Measurements from ENCODE around the gene USP19.
A peak's percentile ranks its signal among the peaks of the same experiment; 100 is the strongest.

The USP19 gene

DNA sequence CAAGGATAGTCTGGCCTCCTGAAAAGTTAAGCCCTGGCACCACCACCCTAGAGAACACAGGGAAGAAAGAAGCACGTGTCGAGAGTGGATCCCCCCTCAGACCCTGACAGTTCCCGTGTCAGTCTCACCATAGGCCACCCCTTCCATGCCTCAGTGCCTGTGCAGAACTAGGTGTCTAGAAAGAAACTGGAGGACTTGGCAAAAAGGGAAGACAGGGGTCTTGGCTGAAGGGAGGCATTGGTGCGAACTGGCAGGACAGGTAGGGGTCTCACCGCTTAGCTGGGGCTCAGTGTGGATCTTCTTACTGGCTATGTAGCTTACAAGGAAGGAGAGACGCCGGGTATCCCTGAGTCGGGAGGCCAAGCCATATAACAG, 16.6 kb downstream of the USP19 start:
- no peak for DNase-seq (ENCODE audit: low spot score)
- no peak for FAIRE-seq

- DNase-seq (ENCODE audit: low spot score) (no peak), FAIRE-seq (no peak)
Observed at GRCh38 chr3:49100046-49100615, 20.5 kb downstream of the USP19 start.

DNA sequence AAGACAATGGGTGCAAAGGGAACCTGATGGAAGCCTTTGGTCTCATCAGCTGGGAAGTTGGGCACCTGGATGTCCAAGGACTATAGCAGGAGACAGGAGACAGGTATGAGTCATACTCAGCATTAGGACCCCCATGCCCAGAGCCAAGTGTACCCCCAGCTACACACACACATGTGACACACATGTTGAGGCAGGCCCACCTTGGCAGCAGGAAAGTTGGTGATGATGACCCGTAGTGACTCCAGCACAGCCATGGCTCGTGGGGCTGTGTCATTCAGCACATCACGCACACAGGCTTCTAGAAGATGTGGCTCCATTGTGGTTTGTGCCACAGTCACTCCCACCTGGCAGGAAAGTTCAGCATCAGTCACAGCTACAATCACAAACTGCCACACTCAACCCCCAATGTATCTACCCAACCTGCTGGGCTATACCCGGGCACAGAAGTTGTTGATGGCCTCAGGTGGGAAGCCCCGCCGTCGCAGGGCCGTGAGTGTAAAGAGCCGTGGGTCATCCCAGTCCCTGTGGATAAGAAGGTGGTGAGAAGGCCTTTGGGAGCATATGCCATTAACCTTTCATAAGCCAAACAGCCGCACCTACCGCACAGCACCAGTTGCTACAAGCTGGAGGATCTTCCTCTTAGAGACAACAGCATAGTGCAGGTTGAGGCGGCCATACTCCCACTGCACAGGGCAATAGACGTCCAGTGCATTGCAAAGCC, 21.6 kb downstream of the USP19 start:
- DNase-seq (ENCODE audit: low spot score) (no peak), FAIRE-seq (no peak)

- FAIRE-seq: no peak
- no peak for DNase-seq (ENCODE audit: low spot score)
Observed at GRCh38 chr3:49098429-49098828, 22.2 kb downstream of the USP19 start.

GRCh38 chr3:49093853-49094767, 26.5 kb downstream of the USP19 start, which contains the start of gene QRICH1:
Gene QRICH1 (minus strand): TSS chr3:49094071. CDS start chr3:49077017, 17,054 bp downstream.
- peak; percentile 96 for DNase-seq (ENCODE audit: low spot score)
- peak; percentile 83 for FAIRE-seq

DNA sequence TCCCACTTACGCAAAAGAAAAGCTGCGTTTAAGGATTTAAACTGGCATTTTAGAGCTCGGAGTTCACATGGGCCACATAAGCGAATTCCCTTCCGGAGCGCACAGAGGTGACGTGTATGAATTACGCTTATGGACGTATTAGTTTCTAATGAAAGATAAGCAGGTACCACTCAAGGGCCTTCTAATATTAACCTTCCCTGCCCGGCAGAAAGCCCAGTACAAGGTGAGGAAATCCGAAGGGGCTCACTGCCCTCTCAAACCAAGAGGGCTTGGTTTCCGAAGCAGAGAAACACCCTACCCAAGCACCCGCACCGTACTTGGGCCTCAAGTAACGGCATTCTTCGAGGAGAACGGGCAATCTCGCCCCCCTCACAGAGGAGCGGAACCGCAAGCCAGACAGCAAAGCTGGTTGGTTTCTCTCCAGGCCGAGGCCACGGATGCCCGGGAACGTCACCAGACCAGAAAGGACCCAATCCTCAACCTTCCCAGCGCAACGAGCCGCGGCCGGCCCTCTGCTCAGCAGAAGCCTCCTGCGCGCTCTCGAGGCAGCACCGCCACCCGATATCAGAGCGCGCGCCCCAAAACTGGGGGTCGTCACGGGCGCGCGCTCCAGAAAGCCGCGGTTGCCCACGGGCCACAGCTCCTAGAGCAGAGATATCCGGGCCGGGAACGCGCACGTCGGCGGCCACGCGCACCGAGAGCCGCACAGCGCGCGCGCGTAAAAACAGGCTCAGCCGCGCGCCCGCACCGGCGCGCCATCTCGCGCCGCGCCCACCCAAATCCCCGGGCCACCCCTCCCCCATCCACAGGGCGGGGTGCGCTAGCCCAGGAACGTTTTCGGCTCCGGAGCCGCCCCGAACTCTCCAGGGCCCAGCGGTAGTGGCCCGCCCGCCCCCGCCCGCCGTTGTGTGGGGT, 27.4 kb downstream of the USP19 start:
- peak; percentile 37 for DNase-seq (ENCODE audit: low spot score)
- no peak for FAIRE-seq

DNA sequence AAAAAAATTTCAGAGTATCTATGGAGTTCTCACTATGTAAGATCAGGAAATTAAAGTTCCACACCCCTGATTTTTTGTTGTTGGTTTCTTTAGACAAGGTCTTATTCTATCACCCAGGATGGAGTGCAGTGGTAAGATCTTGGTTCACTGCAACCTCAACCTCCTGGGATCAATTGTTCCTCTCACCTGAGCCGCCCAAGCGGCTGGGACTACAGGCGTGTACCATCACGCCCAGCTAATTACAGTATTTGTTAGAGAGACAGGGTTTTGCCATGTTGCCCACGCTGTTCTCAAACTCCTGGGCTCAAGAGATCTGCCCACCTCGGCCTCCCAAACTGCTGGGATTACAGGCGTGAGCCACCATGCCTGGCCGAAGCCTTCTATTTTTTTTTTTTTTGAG, 39.2 kb downstream of the USP19 start:
- FAIRE-seq (no peak), DNase-seq (ENCODE audit: low spot score) (no peak)

DNA sequence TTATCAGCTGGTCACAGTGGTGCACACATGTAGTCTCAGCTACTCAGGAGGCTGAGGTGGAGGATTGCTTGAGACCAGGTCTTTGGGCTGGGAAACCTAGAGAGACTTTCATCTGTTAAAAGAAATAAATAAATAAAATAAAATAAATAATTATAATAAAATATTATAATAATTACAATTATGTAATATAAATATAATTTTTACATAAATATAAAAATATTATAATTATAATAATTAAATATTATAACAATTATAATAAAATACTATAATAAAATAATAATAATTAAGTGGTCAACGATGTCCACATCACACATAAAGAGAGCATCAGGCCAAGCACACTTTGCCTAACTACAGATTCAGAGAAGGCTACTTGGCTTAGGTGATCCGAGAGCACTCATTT, 41.4 kb downstream of the USP19 start:
- no peak for DNase-seq (ENCODE audit: low spot score)
- FAIRE-seq: peak; percentile 74

- DNase-seq (ENCODE audit: low spot score): no peak
- no peak for FAIRE-seq
Observed at GRCh38 chr3:49076646-49077045, 44.0 kb downstream of the USP19 start.

DNA sequence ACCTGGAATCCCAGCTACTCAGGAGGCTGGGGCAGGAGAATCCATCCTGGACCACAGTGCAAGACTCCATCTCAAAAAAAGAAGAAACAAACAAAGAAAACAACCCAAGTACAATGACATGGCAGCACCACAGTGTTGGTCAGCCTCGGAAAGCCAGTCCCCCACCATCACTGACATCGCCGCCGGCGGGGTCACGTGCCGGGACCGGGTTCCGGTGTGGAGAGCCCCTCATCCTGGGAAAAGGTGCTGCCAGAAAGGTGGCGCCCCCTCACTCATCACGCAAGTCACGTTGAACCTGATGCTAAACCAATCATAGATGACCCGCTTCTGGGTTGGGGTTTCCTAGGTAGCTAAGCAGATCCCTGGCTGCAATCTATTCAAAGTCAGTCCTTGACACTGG, 44.5 kb downstream of the USP19 start:
- DNase-seq (ENCODE audit: low spot score) (no peak), FAIRE-seq (no peak)

All from RCC 7860 (cell line).